ENCODE measurements around the gene DNAH3.

GRCh38 chr16:20976576-20976975, 174.1 kb downstream of the DNAH3 start:
- TF ChIP-seq POLR2AphosphoS5 (IDR thresholded peaks at IDR 0.05; ENCODE audit: borderline replicate concordance, low read depth, low read length) = no peak
- no peak for TF ChIP-seq EZH2 (IDR thresholded peaks at IDR 0.05)
- TF ChIP-seq FOXP2 (optimal IDR thresholded peaks at IDR 0.05; ENCODE audit: control extremely low read depth, extremely low read length, insufficient read depth) = no peak

Measured in SK-N-MC (cell line).